Measurements from ENCODE around the gene TBX10.
A peak's percentile ranks its signal among the peaks of the same experiment; 100 is the strongest.

The TBX10 gene

DNA sequence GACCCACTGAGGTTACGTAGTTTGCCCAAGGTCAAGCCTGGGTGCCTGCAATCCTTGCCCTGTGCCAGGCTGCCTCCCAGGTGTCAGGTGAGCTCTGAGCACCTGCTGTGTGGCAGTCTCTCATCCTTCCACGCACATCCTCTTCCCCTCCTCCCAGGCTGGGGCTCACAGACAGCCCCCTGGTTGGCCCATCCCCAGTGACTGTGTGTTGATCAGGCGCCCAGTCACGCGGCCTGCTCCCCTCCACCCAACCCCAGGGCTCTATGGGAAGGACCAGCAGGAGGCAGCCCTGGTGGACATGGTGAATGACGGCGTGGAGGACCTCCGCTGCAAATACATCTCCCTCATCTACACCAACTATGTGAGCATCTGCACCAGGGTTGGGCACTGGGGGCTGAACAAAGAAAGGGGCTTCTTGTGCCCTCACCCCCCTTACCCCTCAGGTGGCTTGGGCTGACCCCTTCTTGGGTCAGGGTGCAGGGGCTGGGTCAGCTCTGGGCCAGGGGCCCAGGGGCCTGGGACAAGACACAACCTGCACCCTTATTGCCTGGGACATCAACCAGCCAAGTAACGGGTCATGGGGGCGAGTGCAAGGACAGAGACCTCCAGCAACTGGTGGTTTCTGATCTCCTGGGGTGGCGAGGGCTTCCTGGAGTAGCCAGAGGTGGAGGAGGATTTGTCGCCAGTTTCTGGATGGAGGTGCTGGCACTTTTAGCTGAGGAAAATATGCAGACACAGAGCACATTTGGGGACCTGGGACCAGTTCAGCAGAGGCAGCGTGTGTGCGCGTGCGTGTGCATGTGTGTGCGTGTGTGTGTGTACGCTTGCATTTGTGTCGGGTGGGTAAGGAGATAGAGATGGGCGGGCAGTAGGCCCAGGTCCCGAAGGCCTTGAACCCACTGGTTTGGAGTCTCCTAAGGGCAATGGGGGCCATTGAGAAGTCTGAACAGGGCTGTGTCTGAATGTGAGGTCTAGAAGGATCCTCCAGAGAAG, 54.4 kb downstream of the TBX10 start:
- DNase-seq (ENCODE audit: low spot score), result no peak
- TF ChIP-seq, protein P1, sequence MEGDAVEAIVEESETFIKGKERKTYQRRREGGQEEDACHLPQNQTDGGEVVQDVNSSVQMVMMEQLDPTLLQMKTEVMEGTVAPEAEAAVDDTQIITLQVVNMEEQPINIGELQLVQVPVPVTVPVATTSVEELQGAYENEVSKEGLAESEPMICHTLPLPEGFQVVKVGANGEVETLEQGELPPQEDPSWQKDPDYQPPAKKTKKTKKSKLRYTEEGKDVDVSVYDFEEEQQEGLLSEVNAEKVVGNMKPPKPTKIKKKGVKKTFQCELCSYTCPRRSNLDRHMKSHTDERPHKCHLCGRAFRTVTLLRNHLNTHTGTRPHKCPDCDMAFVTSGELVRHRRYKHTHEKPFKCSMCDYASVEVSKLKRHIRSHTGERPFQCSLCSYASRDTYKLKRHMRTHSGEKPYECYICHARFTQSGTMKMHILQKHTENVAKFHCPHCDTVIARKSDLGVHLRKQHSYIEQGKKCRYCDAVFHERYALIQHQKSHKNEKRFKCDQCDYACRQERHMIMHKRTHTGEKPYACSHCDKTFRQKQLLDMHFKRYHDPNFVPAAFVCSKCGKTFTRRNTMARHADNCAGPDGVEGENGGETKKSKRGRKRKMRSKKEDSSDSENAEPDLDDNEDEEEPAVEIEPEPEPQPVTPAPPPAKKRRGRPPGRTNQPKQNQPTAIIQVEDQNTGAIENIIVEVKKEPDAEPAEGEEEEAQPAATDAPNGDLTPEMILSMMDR (conservative IDR thresholded peaks at IDR 0.05; ENCODE audit: low read depth), result no peak
- peak overlapping the region; percentile 99 for H3K27ac ChIP-seq
- ChIA-PET POLR2A (ENCODE audit: low non-redundant PET) (interaction anchor here (1.2 kb wide), 1 partner anchor 45 kb away, joined by 5 read pairs; the partner anchor contains the start of gene NUDT8), CTCF (interaction anchor here (0.8 kb wide), 1 partner anchor 10 kb away, joined by 8 read pairs; no protein-coding TSS in a partner anchor)

DNA sequence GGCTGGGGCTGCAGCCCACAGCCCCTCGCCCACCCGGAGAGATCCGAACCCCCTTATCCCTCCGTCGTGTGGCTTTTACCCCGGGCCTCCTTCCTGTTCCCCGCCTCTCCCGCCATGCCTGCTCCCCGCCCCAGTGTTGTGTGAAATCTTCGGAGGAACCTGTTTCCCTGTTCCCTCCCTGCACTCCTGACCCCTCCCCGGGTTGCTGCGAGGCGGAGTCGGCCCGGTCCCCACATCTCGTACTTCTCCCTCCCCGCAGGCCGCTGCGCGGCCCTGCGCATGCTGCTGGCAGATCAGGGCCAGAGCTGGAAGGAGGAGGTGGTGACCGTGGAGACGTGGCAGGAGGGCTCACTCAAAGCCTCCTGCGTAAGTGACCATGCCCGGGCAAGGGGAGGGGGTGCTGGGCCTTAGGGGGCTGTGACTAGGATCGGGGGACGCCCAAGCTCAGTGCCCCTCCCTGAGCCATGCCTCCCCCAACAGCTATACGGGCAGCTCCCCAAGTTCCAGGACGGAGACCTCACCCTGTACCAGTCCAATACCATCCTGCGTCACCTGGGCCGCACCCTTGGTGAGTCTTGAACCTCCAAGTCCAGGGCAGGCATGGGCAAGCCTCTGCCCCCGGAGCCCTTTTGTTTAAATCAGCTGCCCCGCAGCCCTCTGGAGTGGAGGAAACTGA, 55.2 kb downstream of the TBX10 start:
- ChIA-PET CTCF (interaction anchor here (0.5 to 0.8 kb wide), 5 partner anchors 9 to 518 kb away, joined by 3 to 8 read pairs (median 3); no protein-coding TSS in a partner anchor), POLR2A (ENCODE audit: low non-redundant PET) (interaction anchor here (0.6 to 1.2 kb wide), 2 partner anchors 11 to 46 kb away, joined by 5 to 7 read pairs; partner anchors contain the start of gene NUDT8)
- DNase-seq (ENCODE audit: low spot score), result peak; percentile 68
- H3K27ac ChIP-seq, result peak overlapping the region; percentile 99
- TF ChIP-seq, protein P1 (conservative IDR thresholded peaks at IDR 0.05; ENCODE audit: low read depth), result no peak

DNA sequence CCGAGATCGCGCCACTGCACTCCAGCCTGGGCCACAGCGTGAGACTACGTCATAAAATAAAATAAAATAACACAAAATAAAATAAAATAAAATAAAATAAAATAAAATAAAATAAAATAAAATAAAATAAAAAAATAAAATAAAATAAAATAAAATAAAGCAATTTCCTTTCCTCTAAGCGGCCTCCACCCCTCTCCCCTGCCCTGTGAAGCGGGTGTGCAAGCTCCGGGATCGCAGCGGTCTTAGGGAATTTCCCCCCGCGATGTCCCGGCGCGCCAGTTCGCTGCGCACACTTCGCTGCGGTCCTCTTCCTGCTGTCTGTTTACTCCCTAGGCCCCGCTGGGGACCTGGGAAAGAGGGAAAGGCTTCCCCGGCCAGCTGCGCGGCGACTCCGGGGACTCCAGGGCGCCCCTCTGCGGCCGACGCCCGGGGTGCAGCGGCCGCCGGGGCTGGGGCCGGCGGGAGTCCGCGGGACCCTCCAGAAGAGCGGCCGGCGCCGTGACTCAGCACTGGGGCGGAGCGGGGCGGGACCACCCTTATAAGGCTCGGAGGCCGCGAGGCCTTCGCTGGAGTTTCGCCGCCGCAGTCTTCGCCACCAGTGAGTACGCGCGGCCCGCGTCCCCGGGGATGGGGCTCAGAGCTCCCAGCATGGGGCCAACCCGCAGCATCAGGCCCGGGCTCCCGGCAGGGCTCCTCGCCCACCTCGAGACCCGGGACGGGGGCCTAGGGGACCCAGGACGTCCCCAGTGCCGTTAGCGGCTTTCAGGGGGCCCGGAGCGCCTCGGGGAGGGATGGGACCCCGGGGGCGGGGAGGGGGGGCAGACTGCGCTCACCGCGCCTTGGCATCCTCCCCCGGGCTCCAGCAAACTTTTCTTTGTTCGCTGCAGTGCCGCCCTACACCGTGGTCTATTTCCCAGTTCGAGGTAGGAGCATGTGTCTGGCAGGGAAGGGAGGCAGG, 56.0 kb downstream of the TBX10 start, which contains the start of gene GSTP1:
Gene GSTP1 (plus strand): TSS at position 566 of the 958 bp plus-strand sequence. CDS start 32 bp downstream, at position 598.
- POLR2A ChIA-PET (ENCODE audit: low non-redundant PET), result interaction anchor here (0.6 to 1.3 kb wide), 3 partner anchors 12 to 46 kb away, joined by 3 to 7 read pairs (median 5); partner anchors contain the start of genes NDUFV1 and NUDT8

DNA sequence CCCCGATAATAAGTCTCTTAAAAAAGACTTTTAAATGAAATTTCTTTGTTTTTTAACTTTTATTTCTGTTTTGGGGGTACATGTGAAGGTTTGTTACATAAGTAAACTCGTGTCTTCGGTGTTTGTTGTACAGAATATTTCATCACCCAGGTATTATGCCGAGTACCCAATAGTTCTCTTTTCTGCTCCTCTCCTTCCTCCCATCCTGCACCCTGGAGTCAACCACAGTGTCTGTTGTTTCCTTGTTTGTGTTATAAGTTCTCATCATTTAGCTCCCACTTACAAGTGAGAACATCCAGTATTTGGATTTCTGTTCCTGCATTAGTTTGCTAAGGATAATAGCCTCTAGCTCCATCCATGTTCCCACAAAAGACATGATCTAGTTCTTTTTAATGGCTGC, 57.6 kb downstream of the TBX10 start:
- CTCF ChIA-PET, result interaction anchor here (1.7 kb wide), 1 partner anchor 9 kb away, joined by 12 read pairs; no protein-coding TSS in a partner anchor

More for the DNA sequence above, 56.0 kb downstream of the TBX10 start, which contains the start of gene GSTP1:
- CTCF ChIA-PET, result interaction anchor here (0.5 to 1.7 kb wide), 7 partner anchors 10 to 519 kb away, joined by 3 to 12 read pairs (median 3); no protein-coding TSS in a partner anchor
- TF ChIP-seq, protein P1 (conservative IDR thresholded peaks at IDR 0.05; ENCODE audit: low read depth), result peak; percentile 87
- H3K27ac ChIP-seq, result peak within 1 kb of the TSS; percentile 99
- peak; percentile 77 for DNase-seq (ENCODE audit: low spot score)

DNA sequence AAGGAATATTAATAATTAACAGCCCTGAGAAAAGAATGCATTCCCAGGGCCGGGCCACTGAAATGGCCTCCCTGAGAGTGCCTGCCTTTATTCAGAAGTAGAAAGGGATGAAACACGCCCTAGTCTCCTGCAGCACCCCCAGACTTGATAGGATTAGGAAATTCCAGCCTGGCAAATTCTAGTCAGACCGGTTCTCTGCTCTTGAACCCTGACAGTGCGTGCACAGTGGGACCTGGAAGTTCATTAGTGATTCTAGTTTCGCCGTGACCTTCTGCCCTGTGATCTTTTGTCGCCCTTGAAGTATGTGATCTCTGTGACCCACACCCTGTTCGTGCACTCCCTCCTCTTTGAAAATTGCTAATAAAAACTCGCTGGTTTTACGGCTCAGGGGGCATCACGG, 58.1 kb downstream of the TBX10 start:
- POLR2A ChIA-PET (ENCODE audit: low non-redundant PET), result interaction anchor here (0.7 kb wide), 1 partner anchor 174 kb away, joined by 7 read pairs; no protein-coding TSS in a partner anchor
- H3K27ac ChIP-seq, result no peak overlapping the region
- CTCF ChIA-PET, result no interaction called here

More for the DNA sequence above, 57.6 kb downstream of the TBX10 start:
- POLR2A ChIA-PET (ENCODE audit: low non-redundant PET), result interaction anchor here (1.3 kb wide), 1 partner anchor 25 kb away, joined by 3 read pairs; the partner anchor contains the start of gene NDUFV1
- no peak for DNase-seq (ENCODE audit: low spot score)
- no peak overlapping the region for H3K27ac ChIP-seq
- TF ChIP-seq, protein P1 (conservative IDR thresholded peaks at IDR 0.05; ENCODE audit: low read depth), result no peak

More for the DNA sequence above, 58.1 kb downstream of the TBX10 start:
- TF ChIP-seq, protein P1 (conservative IDR thresholded peaks at IDR 0.05; ENCODE audit: low read depth), result no peak
- no peak for DNase-seq (ENCODE audit: low spot score)

Measured in RWPE1 (cell line).